NCI-H2081 (cell line): ENCODE results near the gene ZNF511.

Source experiments
- DNase-seq, 2 experiments: peaks; one replicate each; lab custom pipeline; 2025; lab: John Stamatoyannopoulos, UW

Gene ZNF511

DNA sequence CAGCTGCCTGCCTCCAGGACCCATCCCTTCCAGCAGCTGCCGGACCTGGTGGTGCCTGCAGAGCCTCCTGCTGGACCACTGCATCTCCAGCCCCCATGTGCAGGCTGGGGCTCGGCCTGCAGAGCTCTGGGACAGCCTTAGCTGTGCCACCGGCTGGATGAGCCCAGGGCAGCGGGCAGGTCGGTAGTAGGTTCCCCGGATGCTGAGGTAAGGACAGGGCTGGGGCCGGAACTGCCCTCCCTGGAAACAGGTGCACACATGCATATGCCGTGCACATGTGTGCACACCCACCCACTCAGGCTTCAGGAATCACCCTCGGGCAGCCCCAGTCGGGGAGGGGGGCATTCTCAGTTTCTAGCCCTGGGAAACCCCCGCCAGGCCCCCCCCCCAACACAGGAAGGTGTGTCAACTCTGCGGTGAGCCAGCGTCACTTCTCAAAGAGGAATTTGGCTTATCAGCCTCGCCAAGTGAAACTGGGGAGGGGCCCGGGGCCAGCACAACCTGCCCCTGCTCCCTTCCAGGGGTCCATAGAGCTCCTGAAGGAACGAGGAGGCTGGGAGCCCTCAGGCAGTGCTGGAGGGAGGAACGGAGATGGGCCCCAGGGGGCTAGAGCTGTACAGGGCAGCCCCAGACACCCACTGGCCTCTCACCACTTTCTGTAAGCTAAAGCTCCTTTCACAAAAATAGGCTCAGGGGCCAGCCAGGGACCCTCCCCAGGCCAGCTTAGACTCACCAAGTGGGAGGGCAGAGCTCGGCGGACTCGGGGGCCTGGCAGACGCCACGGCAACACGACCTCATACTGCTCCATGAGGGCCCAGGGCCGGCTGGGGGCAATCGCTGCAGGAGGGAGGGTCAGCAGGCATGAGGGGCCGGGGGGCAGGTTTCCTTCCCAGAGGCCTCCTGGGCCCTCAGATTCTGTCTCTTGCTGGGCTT, 33.7 kb upstream of the ZNF511 start:
- no peak for DNase-seq

DNA sequence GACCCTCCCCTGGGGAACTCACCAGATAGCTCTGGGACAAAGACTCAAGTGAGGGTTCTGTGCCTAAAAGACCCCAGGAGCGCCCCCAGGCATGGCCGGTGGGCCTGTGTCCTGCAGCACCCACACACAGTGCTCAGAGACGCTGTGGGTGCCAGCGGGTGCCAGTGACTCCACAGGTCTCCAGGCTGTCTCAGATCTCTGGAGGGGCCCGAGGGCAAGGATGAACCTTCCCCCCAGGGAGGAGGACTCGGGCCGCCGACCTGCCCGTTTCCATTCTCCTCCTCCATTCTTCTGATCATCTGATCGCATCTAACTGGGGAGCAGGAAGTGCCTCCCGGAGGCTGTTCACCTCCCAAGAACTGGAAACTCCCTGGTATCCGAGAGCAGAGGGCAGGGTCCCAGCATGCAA, 33.0 kb upstream of the ZNF511 start:
- no peak for DNase-seq

DNA sequence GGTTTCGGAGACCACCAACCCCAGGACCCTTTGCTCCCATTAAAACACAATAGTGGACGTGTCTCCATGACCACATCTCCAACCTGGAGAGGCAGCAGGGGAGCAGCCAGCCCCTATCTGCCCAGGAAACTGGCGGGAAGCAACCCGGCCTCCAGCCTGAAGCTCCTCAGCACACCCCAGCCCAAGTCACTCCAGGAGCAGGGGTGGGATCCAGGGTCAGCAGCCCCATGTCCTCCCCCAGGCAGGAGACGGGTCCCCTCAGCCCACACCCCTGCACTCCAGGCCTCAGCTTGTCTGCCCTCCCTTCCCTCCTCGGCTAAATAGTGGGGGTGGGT, 32.6 kb upstream of the ZNF511 start:
- DNase-seq, result no peak

GRCh38 chr10:133276435-133277201, 32.1 kb upstream of the ZNF511 start, which contains the start of gene ADAM8:
TSS of gene ADAM8 (minus strand) at chr10:133276868. CDS start at chr10:133276817, 51 bp downstream.
- DNase-seq, result no peak

- no peak for DNase-seq
These were observed 31.3 kb upstream of the ZNF511 start for GRCh38 chr10:133277277-133277992.

- no peak for DNase-seq
These were observed 30.6 kb upstream of the ZNF511 start for GRCh38 chr10:133277993-133278576.

- no peak for DNase-seq
These were observed 30.0 kb upstream of the ZNF511 start for GRCh38 chr10:133278577-133279265.

- no peak for DNase-seq
These were observed 29.1 kb upstream of the ZNF511 start for GRCh38 chr10:133279326-133280226.

GRCh38 chr10:133280391-133281059, 28.2 kb upstream of the ZNF511 start:
- DNase-seq, result no peak

DNA sequence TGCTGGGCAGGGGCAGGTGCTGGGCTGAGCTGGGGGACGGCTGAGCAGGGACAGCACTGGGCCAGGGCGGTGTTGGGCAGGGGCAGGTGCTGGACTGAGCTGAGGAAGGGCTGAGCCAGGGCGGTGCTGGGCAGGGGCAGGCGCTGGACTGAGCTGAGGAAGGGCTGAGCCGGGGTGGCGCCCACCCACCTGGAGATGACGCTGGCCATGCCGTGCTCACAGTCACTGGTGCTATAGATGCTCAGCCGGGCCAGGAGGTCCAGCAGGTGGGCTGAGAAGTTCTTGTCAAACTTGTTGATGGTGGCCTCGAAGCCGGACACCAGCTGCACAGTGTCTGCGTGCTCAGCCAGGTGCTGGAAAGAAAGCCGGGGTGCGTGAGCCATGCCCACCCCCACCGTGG, 27.6 kb upstream of the ZNF511 start:
- no peak for DNase-seq

- DNase-seq, result no peak
These were observed 26.9 kb upstream of the ZNF511 start for GRCh38 chr10:133281628-133282372.

DNA sequence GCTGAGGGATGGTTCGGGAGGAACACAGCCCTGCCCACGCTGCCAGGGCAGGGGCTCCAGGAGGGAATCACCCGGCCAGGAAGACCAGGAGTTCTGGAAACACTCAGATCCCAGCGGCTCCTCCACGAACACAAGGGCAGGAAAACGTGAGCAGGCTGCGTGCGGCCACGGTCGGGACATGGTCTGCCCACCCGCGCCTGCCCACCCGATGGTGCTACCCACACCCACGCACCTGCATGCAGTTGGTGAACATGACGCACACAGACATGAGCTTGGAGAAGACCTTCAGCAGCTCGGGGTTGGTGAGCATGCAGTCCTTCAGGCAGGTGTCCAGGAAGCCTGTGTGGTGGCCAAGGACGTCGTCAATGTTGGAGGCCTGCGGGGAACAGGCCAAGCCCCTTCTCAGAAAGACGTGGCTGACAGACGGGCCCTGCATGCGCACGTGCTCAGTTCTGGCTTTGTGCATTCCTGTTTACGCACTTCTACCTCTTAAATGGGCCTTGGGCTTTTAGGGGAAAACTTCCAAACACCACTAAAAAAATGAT, 25.8 kb upstream of the ZNF511 start:
- DNase-seq, result no peak

DNA sequence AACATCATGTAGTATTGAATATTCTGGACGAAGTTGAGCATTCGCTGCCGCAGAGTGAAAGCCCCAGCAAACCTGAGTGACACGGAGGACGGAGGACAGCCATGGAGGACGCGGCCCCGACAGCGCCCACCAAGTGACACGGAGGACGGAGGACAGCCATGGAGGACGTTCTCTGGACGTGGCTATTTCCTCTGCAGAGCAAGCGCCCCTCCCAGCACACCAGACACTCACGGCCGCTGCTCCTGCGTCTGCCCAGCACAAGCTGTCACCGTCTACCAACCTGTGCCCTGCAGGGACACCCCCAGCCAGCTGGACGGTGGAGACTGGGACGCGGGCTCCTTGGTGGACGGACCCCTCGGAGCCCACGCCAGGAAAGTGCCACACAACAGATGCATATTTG, 24.8 kb upstream of the ZNF511 start:
- no peak for DNase-seq

- DNase-seq, result no peak
These were observed 23.5 kb upstream of the ZNF511 start for GRCh38 chr10:133285217-133285616.

- DNase-seq, result no peak
These were observed 22.3 kb upstream of the ZNF511 start for GRCh38 chr10:133286366-133286765.

DNA sequence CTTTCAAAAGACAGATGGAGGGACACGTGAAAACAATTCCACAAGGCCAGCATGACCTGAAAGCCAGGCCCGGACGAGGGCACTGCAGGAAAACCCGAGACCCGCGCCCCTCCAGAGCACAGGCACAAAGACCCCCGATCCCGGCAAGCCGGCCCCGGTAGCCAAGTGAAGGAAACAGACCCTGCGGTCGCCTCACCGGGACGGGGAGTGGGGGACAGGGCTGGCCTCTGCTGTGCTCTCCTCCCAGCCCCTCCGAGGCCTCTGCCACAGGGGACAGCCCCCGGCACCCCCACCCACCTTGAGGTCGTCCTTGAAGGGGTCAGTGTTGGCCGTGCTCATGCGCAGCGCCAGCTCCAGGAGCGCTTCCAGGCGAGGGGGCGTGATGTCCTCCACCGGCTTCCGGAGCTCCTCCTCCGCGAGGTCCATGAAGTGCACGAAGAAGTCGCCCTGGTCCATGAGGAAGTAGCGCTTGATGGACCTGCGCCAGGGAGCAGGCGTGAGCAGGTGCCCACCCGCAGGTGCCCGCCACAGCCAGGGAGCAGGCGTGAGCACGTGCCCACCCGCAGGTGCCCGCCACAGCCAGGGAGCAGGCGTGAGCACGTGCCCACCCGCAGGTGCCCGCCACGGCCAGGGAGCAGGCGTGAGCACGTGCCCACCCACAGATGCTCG, 20.7 kb upstream of the ZNF511 start:
- DNase-seq, result no peak

DNA sequence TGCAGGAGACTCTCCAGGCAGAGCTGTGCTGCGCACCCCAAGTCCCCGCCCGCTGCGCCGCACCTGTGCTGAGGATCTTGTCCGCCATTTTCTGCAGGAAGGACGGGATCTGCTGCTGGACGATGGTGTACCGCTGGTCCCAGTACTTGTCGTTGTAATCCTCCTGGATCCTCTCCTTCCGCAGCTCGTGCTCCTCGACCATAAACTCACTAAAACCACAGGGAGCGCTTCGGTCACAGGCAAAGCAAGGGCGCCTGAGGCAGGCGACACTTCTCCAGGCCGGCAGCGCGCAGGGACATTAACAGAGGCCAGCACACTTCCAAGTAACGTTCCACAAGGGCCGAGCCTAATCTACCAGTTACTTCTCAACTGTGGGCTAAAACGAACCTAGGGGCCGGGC, 19.0 kb upstream of the ZNF511 start:
- no peak for DNase-seq
